ENCODE data around the gene SYT5.

Gene SYT5

DNA sequence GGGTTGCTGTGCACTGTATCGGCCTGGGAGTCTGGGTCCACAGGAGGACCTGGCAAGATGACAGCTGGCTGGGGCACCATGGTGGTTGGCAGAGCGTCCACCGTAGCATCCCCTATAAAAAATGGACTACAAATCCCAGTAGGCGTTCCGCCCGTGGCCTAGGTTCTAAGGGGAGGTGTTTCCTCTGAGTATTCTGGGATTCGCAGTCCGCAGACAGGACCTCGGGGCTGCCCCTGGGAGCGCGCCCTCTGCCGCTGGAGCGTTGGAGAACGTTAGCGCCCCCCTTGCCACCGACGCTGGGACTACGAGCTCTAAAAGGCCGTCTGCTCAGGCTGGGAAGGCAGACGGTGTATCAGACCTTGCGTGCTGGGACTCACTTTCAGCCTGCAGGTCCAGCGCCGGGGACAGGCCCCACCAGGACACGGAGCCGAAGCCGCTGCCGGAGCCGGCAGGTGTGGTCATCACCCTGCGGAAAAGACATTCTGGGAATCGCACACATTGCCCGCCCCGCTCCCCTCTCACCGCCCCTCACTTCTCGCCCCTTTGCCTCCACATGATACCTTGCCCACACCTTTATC lies 14.0 kb downstream of the SYT5 start:
- TF ChIP-seq, protein P1, sequence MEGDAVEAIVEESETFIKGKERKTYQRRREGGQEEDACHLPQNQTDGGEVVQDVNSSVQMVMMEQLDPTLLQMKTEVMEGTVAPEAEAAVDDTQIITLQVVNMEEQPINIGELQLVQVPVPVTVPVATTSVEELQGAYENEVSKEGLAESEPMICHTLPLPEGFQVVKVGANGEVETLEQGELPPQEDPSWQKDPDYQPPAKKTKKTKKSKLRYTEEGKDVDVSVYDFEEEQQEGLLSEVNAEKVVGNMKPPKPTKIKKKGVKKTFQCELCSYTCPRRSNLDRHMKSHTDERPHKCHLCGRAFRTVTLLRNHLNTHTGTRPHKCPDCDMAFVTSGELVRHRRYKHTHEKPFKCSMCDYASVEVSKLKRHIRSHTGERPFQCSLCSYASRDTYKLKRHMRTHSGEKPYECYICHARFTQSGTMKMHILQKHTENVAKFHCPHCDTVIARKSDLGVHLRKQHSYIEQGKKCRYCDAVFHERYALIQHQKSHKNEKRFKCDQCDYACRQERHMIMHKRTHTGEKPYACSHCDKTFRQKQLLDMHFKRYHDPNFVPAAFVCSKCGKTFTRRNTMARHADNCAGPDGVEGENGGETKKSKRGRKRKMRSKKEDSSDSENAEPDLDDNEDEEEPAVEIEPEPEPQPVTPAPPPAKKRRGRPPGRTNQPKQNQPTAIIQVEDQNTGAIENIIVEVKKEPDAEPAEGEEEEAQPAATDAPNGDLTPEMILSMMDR (IDR thresholded peaks at IDR 0.05; ENCODE audit: control extremely low read depth, extremely low read depth, low read depth, missing control alignments): peak; percentile 30
- ChIA-PET CTCF (interaction anchor here (1.0 to 1.4 kb wide), 5 partner anchors 8 to 302 kb away, joined by 3 to 4 read pairs (median 3); partner anchors contain the start of gene TNNI3), POLR2A (interaction anchor here (0.5 kb wide), 1 partner anchor 10 kb away, joined by 4 read pairs; no protein-coding TSS in a partner anchor)
- DNase-seq (ENCODE audit: extremely low spot score): no peak

DNA sequence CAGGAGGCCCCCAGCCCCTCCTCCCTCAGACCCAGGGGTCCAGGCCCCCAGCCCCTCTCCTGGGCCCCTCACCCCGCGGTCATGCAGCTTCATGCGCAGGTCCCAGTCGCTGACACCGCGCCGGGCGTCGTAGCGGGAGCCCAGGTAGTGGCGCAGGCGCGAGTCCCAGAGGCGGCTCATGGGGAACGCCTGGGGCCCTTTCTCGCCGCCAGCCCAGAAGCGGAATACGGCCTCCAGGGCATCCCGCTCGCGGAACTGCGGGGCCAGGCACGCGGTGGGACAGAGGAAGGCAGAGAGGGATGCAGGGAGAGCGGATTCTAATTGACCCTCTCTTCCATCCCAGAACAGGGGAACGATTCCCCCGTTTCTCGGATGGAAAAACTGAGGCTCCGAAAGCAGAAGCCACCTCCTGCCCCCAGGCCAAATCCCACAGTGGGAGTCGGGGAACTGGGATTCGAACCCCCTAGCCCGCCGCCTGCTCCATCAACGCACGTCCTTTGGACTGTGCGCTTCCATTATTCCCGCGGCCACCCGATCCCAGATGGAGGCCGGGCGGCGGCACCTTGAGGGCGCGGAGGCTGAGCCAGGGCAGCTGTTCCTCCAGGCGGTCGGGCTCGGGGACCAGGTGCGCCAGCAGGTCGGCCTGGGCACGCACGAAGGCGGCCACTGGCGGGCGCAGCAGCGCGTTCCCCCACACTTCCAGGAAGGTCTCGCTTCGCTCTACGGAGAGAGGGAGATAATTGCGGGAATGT lies 18.3 kb downstream of the SYT5 start:
- TF ChIP-seq, protein P1 (IDR thresholded peaks at IDR 0.05; ENCODE audit: control extremely low read depth, extremely low read depth, low read depth, missing control alignments): no peak
- ChIA-PET CTCF (interaction anchor here (1.9 to 2.7 kb wide), 4 partner anchors 13 to 58 kb away, joined by 4 to 18 read pairs (median 14); no protein-coding TSS in a partner anchor), POLR2A (no interaction called here)
- DNase-seq (ENCODE audit: extremely low spot score): no peak

DNA sequence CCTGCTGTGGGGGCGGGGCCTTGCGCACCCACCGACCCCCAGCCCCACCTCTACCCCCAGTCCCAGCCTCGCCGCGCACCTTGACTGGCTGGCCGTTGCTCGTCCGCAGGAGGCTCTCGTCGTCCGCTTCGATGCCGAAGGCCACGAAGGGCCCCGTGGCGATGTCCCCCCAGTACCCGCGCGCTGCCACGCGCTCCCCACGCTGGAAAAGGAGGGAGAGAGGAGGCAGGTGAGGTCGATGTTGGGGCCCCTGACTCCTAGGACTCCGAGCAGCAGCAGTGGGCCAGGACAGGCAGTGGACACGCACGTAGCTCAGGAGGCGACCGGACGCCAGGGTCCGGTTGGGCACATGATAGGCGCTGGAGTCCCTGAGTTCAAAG lies 19.1 kb downstream of the SYT5 start:
- ChIA-PET POLR2A (no interaction called here), CTCF (interaction anchor here (0.6 to 2.7 kb wide), 20 partner anchors 10 to 682 kb away, joined by 3 to 18 read pairs (median 4); partner anchors contain the start of gene ISOC2)
- no peak for DNase-seq (ENCODE audit: extremely low spot score)
- TF ChIP-seq, protein P1 (IDR thresholded peaks at IDR 0.05; ENCODE audit: control extremely low read depth, extremely low read depth, low read depth, missing control alignments): no peak

DNA sequence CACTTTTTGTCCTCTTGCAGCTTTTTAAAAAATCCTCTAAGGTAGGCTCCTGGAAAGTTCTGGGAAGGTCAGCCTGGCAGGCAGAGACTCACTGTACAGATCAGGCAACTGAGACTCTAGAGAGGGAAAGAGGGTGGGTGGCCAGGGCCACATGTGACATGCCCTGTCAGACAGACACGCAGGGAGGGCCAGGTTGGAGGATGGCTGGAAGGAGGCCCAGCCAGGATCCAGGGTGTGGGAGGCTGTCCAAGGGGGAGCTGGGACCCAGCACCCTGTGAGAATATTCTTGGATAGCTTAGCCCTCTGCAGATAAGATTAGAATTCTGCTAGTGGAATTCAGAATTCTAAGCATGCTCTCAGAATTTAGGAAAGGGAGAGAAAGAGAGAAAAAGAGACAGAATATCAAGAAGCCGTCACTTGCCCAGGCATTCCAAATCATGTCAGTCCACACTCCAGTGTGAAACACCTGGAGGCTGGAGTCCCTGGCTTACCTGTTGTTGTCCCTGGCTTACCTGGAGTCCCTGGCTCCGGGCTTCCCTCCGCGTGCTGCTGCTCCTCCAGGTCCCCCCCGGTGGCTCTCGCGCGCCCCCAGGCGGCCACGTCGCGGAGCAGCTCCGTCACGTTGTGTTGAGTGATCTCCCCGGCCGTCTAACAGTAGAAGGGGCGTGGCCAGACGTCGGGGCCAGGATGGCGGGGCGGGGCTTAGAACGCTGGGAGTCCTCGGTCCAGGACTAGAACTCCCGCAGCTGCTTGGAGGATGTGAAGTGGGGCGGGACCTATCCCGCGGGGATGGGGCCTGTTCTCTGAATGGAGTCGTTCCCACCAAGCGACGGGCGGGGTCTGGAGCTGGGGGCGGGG lies 19.7 kb downstream of the SYT5 start:
- peak; percentile 97 for DNase-seq (ENCODE audit: extremely low spot score)
- TF ChIP-seq, protein P1 (IDR thresholded peaks at IDR 0.05; ENCODE audit: control extremely low read depth, extremely low read depth, low read depth, missing control alignments): peak; percentile 94
- CTCF ChIA-PET: interaction anchor here (0.6 to 2.7 kb wide), 30 partner anchors 8 to 682 kb away, joined by 3 to 18 read pairs (median 4); partner anchors contain the start of gene ISOC2
- POLR2A ChIA-PET: interaction anchor here (0.6 kb wide), 1 partner anchor 229 kb away, joined by 3 read pairs; no protein-coding TSS in a partner anchor

DNA sequence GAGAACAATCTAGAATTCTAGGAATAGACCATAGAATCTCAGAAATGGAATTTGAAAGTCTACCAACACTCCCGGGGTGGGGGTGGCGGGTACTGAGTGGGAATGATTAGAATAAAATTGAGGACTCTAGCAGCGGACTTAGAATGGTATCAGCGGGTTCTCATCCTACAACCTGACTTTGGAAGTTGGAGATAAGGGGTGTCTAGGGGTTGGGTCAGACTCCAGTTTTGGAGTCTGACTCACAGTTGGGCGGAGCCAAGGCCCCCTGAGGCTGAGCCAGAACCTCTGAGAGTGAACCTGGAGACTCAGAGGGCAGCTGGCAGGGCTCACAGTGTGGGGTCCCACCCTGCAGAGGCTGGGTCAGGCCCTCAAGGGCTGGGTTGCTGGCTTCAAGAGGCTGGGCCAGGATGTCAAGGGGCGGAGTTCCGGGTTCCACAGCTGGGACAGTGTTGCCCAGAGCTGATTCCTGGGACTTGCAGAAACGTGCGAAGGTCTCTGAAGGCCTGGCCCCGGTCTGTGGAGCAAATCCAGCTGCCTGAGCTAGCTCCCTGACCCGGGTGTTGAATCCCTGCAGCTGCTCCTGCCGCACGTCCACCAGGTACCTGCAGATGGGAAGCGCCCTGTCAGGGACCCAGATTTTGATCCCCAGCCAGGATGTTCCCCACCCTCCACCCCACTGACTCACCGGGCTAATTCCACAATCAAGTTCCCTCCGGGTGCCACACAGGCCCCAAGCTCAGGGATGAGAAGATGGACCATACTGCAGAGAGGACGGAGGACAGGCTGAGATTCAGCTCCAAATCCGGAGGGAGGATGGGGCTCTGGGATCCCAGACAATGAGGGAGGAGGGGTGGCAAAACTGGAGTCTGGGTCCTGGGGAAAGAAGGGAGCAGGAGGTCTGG lies 21.0 kb downstream of the SYT5 start:
- TF ChIP-seq, protein P1 (IDR thresholded peaks at IDR 0.05; ENCODE audit: control extremely low read depth, extremely low read depth, low read depth, missing control alignments): no peak
- DNase-seq (ENCODE audit: extremely low spot score): no peak
- POLR2A ChIA-PET: no interaction called here
- CTCF ChIA-PET: interaction anchor here (0.9 to 2.7 kb wide), 19 partner anchors 8 to 345 kb away, joined by 3 to 18 read pairs (median 5); no protein-coding TSS in a partner anchor
